GM12865 (cell line): Measurements from ENCODE around the gene RIMS4.
A peak's percentile ranks its signal among the peaks of the same experiment; 100 is the strongest.

Source experiments
- DNase-seq: peaks from one replicate; pipeline ENCODE4 v3.0.0; 2010; ENCODE audit warnings: low read depth
- H3K4me3 ChIP-seq: 2 replicates; pipeline ENCODE4 v1.5.1; 2011; ENCODE audit warnings: mild to moderate bottlenecking, low read depth, low read length, control low read depth
- CTCF ChIP-seq: IDR thresholded peaks from 2 replicates; pipeline ENCODE4 v1.5.1; 2011; ENCODE audit warnings: low read length, control low read depth, low read depth, inconsistent platforms; ENCODE audit not compliant: insufficient read depth; ENCODE audit errors: missing control alignments

RIMS4 gene

GRCh38 chr20:44738813-44739477 lies 71.4 kb downstream of the RIMS4 start:
- DNase-seq: peak; percentile 75
- no peak for TF ChIP-seq CTCF
- H3K4me3 ChIP-seq: no peak overlapping the region

- TF ChIP-seq CTCF: no peak
- no peak for DNase-seq
- H3K4me3 ChIP-seq: no peak overlapping the region
These were observed 73.2 kb downstream of the RIMS4 start for GRCh38 chr20:44737116-44737515.

GRCh38 chr20:44736170-44737021 lies 74.0 kb downstream of the RIMS4 start:
- peak; percentile 65 for DNase-seq
- no peak for TF ChIP-seq CTCF
- no peak overlapping the region for H3K4me3 ChIP-seq

- H3K4me3 ChIP-seq: no peak overlapping the region
- DNase-seq: no peak
- no peak for TF ChIP-seq CTCF
These were observed 74.6 kb downstream of the RIMS4 start for GRCh38 chr20:44735816-44736169.

GRCh38 chr20:44734938-44735337 lies 75.4 kb downstream of the RIMS4 start:
- H3K4me3 ChIP-seq: no peak overlapping the region
- DNase-seq: no peak
- TF ChIP-seq CTCF: no peak

GRCh38 chr20:44733341-44734069 lies 76.8 kb downstream of the RIMS4 start:
- H3K4me3 ChIP-seq: no peak overlapping the region
- peak; percentile 76 for DNase-seq
- TF ChIP-seq CTCF: peak; percentile 91
